H1 (cell line): ENCODE measurements around the gene NMRK2.
"Not testable (repeated sequence)": the region's sequence is repeated elsewhere in the genome, so short reads cannot be mapped to it uniquely, and the experiment has no call there.

Source experiments
- EGR1 ChIP-seq: IDR thresholded peaks from 2 replicates; pipeline ENCODE4 v1.6.1; 2011; ENCODE audit warnings: low read depth, low read length, borderline replicate concordance
- EP300 ChIP-seq, 2 experiments: IDR thresholded peaks; 1 replicate in 1 of 2; 2 replicates in 1 of 2; pipeline ENCODE4 v1.6.1; 2011 to 2012; ENCODE audit warnings: low read depth in 2 of 2, low read length in 2 of 2, mild to moderate bottlenecking in 2 of 2, borderline replicate concordance in 1 of 2, inconsistent platforms in 1 of 2, moderate library complexity in 1 of 2
- KDM1A ChIP-seq: fragments of 200-600, 300-600 bp; sonication (generic); IDR thresholded peaks from 2 replicates; pipeline ENCODE4 v1.7.1; 2016; ENCODE audit warnings: mild to moderate bottlenecking, low read length, borderline replicate concordance
- MAFK ChIP-seq: IDR thresholded peaks from 2 replicates; pipeline ENCODE4 v1.6.1; 2012; ENCODE audit warnings: low read depth, mild to moderate bottlenecking, improper control_type of control experiment, low read length
- POLR2A ChIP-seq, 2 experiments: IDR thresholded peaks; 1 replicate in 1 of 2; 2 replicates in 1 of 2; pipeline ENCODE4 v1.6.1; 2011; ENCODE audit warnings: low read depth in 2 of 2, low read length in 2 of 2, mild to moderate bottlenecking in 2 of 2; ENCODE audit errors: control extremely low read depth in 1 of 2
- RBBP5 ChIP-seq: IDR thresholded peaks from 2 replicates; pipeline ENCODE4 v1.7.1; 2012; ENCODE audit warnings: low read depth, mild to moderate bottlenecking, inconsistent platforms, low read length, moderate library complexity, borderline replicate concordance
- SIN3A ChIP-seq, 2 experiments: IDR thresholded peaks in 1 of 2; conservative IDR thresholded peaks in 1 of 2; 2 replicates each; pipeline ENCODE4 v1.6.1; 2011 to 2012; ENCODE audit warnings: low read length in 2 of 2, improper control_type of control experiment in 1 of 2, low read depth in 1 of 2, mild to moderate bottlenecking in 1 of 2
- SP1 ChIP-seq: IDR thresholded peaks from 2 replicates; pipeline ENCODE4 v1.6.1; 2011; ENCODE audit warnings: low read depth, low read length
- ZNF274 ChIP-seq: IDR thresholded peaks from 2 replicates; pipeline ENCODE4 v1.7.0; 2012; ENCODE audit warnings: low read length, borderline replicate concordance; ENCODE audit errors: extremely low read depth
- TF ChIP-seq, protein P1 (sequence below): IDR thresholded peaks from 2 replicates; pipeline ENCODE4 v1.6.1; 2012; ENCODE audit warnings: low read length, inconsistent platforms

DNA sequence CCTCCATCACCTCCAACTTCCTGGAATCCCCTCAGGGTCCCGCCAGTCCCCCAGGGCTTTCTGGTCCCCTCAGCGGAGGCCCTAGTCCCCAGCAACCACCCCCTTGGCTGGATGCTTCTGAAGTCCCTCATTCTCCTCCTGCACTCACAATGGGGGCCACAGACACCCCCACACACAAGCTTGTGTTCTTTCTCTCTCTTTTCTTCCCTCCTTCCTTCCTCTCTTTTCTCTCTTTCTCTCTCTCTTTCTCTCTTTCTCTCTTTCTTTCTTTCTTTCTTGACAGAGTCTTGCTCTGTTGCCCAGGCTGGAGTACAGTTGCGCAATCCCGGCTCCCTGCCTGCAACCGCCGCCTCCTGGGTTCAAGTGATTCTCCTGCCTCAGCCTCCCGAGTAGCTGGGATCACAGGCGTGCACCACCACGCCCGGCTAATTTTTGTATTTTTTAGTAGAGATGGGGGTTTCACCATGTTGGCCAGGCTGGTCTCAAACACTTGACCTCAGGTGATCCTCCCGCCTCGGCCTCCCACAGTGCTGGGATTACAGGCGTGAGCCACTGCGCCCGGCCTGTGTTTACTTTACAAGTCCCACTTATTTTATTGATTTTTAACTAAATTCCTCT lies 14.6 kb downstream of the NMRK2 start:
- TF ChIP-seq SP1; EP300 (IDR thresholded peaks at IDR 0.05; ENCODE audit: borderline replicate concordance in 1 of 2, low read depth in 2 of 2, low read length in 2 of 2); POLR2A (IDR thresholded peaks at IDR 0.05; ENCODE audit: control extremely low read depth in 1 of 2, low read depth in 2 of 2, low read length in 2 of 2); SIN3A (conservative IDR thresholded peaks at IDR 0.05 in 1 of 2, IDR thresholded peaks at IDR 0.05 in 1 of 2; ENCODE audit: low read depth in 1 of 2, low read length in 2 of 2); EGR1; RBBP5; KDM1A; MAFK; ZNF274: not testable (repeated sequence)
- TF ChIP-seq, protein P1, sequence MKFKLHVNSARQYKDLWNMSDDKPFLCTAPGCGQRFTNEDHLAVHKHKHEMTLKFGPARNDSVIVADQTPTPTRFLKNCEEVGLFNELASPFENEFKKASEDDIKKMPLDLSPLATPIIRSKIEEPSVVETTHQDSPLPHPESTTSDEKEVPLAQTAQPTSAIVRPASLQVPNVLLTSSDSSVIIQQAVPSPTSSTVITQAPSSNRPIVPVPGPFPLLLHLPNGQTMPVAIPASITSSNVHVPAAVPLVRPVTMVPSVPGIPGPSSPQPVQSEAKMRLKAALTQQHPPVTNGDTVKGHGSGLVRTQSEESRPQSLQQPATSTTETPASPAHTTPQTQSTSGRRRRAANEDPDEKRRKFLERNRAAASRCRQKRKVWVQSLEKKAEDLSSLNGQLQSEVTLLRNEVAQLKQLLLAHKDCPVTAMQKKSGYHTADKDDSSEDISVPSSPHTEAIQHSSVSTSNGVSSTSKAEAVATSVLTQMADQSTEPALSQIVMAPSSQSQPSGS = not testable (repeated sequence)
